RWPE1 (cell line): ENCODE results near the gene SF3B1.

Source experiments
- CTCF ChIA-PET: fragments of 350-600 bp; sonication (Branson Sonifier 250); formaldehyde crosslinking; extraction: SDS; loops from one replicate; lab custom pipeline; 2021; lab: Yijun Ruan, JAX
- POLR2A ChIA-PET: fragments of 400-600 bp; formaldehyde crosslinking; extraction: SDS; loops from one replicate; lab custom pipeline; 2020; ENCODE audit warnings: antibody characterized with exemption; ENCODE audit not compliant: low non-redundant PET; lab: Yijun Ruan, JAX
- DNase-seq: peaks from one replicate; pipeline ENCODE4 v3.0.0; 2012; ENCODE audit warnings: low spot score
- H3K27ac ChIP-seq: fragments of 450-650 bp; 2 replicates; pipeline ENCODE4 v1.5.1; 2017
- TF ChIP-seq, protein P1 (sequence below): fragments of 450-650 bp; conservative IDR thresholded peaks from 2 replicates; pipeline ENCODE4 v1.5.1; 2017; ENCODE audit warnings: low read depth, mild to moderate bottlenecking

Gene SF3B1

DNA sequence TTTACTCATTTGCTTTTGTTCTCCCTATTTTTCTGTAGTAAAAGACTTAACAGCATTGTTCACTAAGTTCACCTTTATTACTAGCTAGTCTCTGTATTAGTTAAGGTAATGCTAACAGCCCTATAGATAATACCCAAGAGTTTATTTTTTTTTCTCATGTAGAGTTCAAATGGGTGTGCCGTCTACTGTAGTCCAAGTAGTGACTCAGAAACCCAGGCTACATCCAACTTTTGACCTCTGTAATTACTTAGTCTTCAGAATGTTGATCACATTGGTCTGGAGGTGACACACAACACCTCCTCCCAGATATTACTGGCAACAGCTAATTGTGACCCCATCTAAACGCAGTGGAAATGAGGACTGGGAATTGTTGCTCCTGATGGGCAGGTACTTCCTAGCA is 26.2 kb upstream of the SF3B1 start:
- DNase-seq: peak; percentile 36
- ChIA-PET CTCF (interaction anchor here (0.6 kb wide), 1 partner anchor 39 kb away, joined by 3 read pairs; the partner anchor contains the start of gene HSPE1), POLR2A (no interaction called here)
- H3K27ac ChIP-seq: no peak overlapping the region
- TF ChIP-seq, protein P1, sequence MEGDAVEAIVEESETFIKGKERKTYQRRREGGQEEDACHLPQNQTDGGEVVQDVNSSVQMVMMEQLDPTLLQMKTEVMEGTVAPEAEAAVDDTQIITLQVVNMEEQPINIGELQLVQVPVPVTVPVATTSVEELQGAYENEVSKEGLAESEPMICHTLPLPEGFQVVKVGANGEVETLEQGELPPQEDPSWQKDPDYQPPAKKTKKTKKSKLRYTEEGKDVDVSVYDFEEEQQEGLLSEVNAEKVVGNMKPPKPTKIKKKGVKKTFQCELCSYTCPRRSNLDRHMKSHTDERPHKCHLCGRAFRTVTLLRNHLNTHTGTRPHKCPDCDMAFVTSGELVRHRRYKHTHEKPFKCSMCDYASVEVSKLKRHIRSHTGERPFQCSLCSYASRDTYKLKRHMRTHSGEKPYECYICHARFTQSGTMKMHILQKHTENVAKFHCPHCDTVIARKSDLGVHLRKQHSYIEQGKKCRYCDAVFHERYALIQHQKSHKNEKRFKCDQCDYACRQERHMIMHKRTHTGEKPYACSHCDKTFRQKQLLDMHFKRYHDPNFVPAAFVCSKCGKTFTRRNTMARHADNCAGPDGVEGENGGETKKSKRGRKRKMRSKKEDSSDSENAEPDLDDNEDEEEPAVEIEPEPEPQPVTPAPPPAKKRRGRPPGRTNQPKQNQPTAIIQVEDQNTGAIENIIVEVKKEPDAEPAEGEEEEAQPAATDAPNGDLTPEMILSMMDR: no peak

- TF ChIP-seq, protein P1: no peak
- POLR2A ChIA-PET: no interaction called here
- H3K27ac ChIP-seq: no peak overlapping the region
- no peak for DNase-seq
- CTCF ChIA-PET: interaction anchor here (0.6 kb wide), 2 partner anchors 9 to 40 kb away, joined by 3 to 4 read pairs; partner anchors contain the start of gene HSPE1
Observed at GRCh38 chr2:197460649-197461048, 25.8 kb upstream of the SF3B1 start.

GRCh38 chr2:197455428-197455827 is 20.6 kb upstream of the SF3B1 start:
- ChIA-PET CTCF (interaction anchor here (0.6 kb wide), 1 partner anchor 31 kb away, joined by 3 read pairs; no protein-coding TSS in a partner anchor), POLR2A (no interaction called here)
- no peak overlapping the region for H3K27ac ChIP-seq
- TF ChIP-seq, protein P1: no peak
- DNase-seq: no peak

DNA sequence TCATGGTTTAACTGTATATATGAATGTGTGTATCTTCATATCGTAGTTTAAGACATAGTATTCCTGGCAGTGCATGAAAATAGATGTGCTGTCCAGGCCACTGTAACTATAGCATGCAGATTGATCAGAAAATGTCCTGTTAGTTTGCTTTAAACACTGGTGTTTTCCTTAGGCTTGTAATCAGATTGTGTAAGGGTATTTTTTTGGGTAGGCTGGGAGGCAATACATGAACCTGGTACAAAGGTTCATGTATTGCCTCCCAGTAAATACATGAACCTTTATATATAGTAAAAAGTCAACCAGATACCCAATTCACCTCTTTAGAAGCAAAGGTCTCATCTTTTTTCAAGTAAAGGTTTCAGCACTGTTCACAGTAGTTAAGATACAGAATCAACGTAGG is 20.1 kb upstream of the SF3B1 start:
- POLR2A ChIA-PET: no interaction called here
- CTCF ChIA-PET: no interaction called here
- TF ChIP-seq, protein P1: no peak
- H3K27ac ChIP-seq: no peak overlapping the region
- no peak for DNase-seq

GRCh38 chr2:197453914-197454398 is 19.1 kb upstream of the SF3B1 start:
- POLR2A ChIA-PET: no interaction called here
- DNase-seq: peak; percentile 82
- CTCF ChIA-PET: no interaction called here
- H3K27ac ChIP-seq: peak overlapping the region; percentile 99
- TF ChIP-seq, protein P1: no peak

DNA sequence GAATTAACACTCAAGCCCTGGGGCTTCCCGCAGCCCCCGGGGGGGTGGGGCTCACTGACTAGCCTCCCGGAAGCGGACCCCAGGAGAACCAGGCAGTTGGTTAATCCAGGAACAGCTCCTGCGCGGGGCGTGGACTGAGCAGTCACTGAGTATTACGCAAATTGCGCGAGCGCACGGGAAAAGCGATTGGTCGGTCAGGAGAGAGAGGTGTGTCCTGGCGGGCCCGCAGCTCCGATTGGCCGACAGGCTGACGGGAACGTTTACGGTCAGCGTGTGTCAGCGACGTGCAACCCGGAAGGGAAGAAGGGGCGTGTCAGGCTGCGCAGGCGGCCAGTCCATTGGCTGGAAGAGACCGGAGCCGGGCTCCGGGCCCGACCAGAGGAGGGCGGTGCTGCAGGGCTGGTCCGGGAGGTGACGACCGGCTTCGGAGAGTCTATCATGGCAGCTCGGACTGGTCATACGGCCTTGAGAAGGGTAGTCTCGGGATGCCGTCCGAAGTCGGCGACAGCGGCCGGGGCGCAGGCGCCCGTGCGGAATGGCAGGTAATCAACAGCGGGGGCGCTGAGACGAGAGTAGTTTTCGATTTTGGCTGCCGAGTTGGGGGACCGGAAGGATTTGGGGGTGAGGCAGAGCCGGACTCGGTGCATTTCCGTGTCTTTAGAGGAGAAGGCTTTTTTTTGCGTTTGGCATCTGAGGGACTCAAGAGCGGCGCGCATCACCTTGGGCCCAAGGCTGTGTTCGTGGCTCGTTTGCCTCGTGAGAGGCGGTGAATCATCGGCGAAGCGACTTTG is 18.5 kb upstream of the SF3B1 start, which contains the start of gene COQ10B:
COQ10B (plus strand) TSS at position 430 of the 791 bp plus-strand sequence; CDS start at position 439, 9 bp downstream.
- CTCF ChIA-PET: no interaction called here
- peak; percentile 98 for DNase-seq

More for the DNA sequence above, 18.5 kb upstream of the SF3B1 start, which contains the start of gene COQ10B:
- POLR2A ChIA-PET: interaction anchor here (1.0 kb wide), 1 partner anchor 18 kb away, joined by 7 read pairs; the partner anchor contains the start of gene SF3B1
- TF ChIP-seq, protein P1: no peak
- peak within 1 kb of the TSS; percentile 99 for H3K27ac ChIP-seq
